Mesenchymal stem cell (in vitro differentiated cells and primary cell): ENCODE results near the gene GRIP1.

Experiments used
- DNase-seq: peaks from one replicate; pipeline ENCODE4 v3.0.0-alpha.2; 2013
- H2AFZ ChIP-seq: one replicate; pipeline ENCODE4 v1.6.1; 2013; ENCODE audit warnings: low read depth, mild to moderate bottlenecking, control low read depth, inconsistent platforms, low read length, moderate library complexity
- H2AK5ac ChIP-seq: 2 replicates; pipeline ENCODE4 v1.6.1; 2013; ENCODE audit warnings: low read length, moderate library complexity, mild to moderate bottlenecking, inconsistent platforms; ENCODE audit not compliant: severe bottlenecking
- H2BK120ac ChIP-seq: one replicate; pipeline ENCODE4 v1.6.1; 2013; ENCODE audit warnings: low read depth, mild to moderate bottlenecking, inconsistent platforms, low read length, moderate library complexity
- H2BK12ac ChIP-seq, 2 experiments: one replicate each; pipeline ENCODE4 v1.6.1; 2013; ENCODE audit warnings: inconsistent platforms in 2 of 2, low read length in 2 of 2, mild to moderate bottlenecking in 2 of 2, moderate library complexity in 2 of 2, control low read depth in 1 of 2
- H2BK15ac ChIP-seq: one replicate; pipeline ENCODE4 v1.6.1; 2013; ENCODE audit warnings: mild to moderate bottlenecking, low read depth, inconsistent platforms; ENCODE audit not compliant: poor library complexity, severe bottlenecking
- H2BK5ac ChIP-seq: 2 replicates; pipeline ENCODE4 v1.6.1; 2013; ENCODE audit warnings: low read depth, mild to moderate bottlenecking, low read length, control low read depth, inconsistent platforms; ENCODE audit not compliant: poor library complexity, severe bottlenecking
- H3K14ac ChIP-seq, 2 experiments: one replicate each; pipeline ENCODE4 v1.6.1; 2013; ENCODE audit warnings: inconsistent platforms in 2 of 2, low read length in 2 of 2, control low read depth in 1 of 2, mild to moderate bottlenecking in 1 of 2, moderate library complexity in 1 of 2
- H3K18ac ChIP-seq, 2 experiments: one replicate each; pipeline ENCODE4 v1.6.1; 2013; ENCODE audit warnings: inconsistent platforms in 2 of 2, low read length in 2 of 2, control low read depth in 1 of 2, low read depth in 1 of 2, mild to moderate bottlenecking in 1 of 2
- H3K23ac ChIP-seq, 2 experiments: one replicate each; pipeline ENCODE4 v1.6.1; 2013; ENCODE audit warnings: inconsistent platforms in 2 of 2, low read length in 2 of 2, mild to moderate bottlenecking in 2 of 2, moderate library complexity in 2 of 2, control low read depth in 1 of 2
- H3K27ac ChIP-seq: 2 replicates; pipeline ENCODE4 v1.5.1; 2013; ENCODE audit warnings: mild to moderate bottlenecking, moderate library complexity, low read length, control low read depth, inconsistent platforms; ENCODE audit not compliant: poor library complexity, severe bottlenecking
- H3K27me3 ChIP-seq, 2 experiments: 2 replicates each; pipeline versions ENCODE4 v1.6.1 to v1.7.0; 2013; ENCODE audit warnings: low read length in 2 of 2, mild to moderate bottlenecking in 2 of 2, moderate library complexity in 2 of 2, control low read depth in 1 of 2, inconsistent platforms in 1 of 2; ENCODE audit not compliant: control insufficient read depth in 1 of 2, insufficient read depth in 1 of 2
- H3K36me3 ChIP-seq, 2 experiments: 2 replicates each; pipeline versions ENCODE4 v1.6.1 to v1.7.0; 2013; ENCODE audit warnings: low read length in 2 of 2, control low read depth in 1 of 2, inconsistent platforms in 1 of 2, low read depth in 1 of 2, mild to moderate bottlenecking in 1 of 2; ENCODE audit not compliant: insufficient read depth in 2 of 2, control insufficient read depth in 1 of 2
- H3K4ac ChIP-seq, 2 experiments: one replicate each; pipeline ENCODE4 v1.6.1; 2013; ENCODE audit warnings: inconsistent platforms in 2 of 2, low read length in 2 of 2, mild to moderate bottlenecking in 2 of 2, moderate library complexity in 2 of 2, control low read depth in 1 of 2, low read depth in 1 of 2
- H3K4me1 ChIP-seq: 2 replicates; pipeline ENCODE4 v1.6.1; 2013; ENCODE audit warnings: low read depth, low read length, control low read depth; ENCODE audit not compliant: control insufficient read depth, insufficient read depth
- H3K4me2 ChIP-seq: 2 replicates; pipeline ENCODE4 v1.6.1; 2013; ENCODE audit warnings: low read length, mild to moderate bottlenecking, inconsistent platforms; ENCODE audit not compliant: poor library complexity, severe bottlenecking
- H3K4me3 ChIP-seq, 2 experiments: 2 replicates each; pipeline versions ENCODE4 v1.5.1 to v1.7.0; 2013; ENCODE audit warnings: low read length in 2 of 2, mild to moderate bottlenecking in 2 of 2, control low read depth in 1 of 2, low read depth in 1 of 2; ENCODE audit not compliant: insufficient read depth in 1 of 2
- H3K79me1 ChIP-seq: replicated peaks from 2 replicates; pipeline ENCODE4 v1.6.1; 2013; ENCODE audit warnings: mild to moderate bottlenecking, control low read depth, low read length, inconsistent platforms; ENCODE audit not compliant: poor library complexity, severe bottlenecking
- H3K9ac ChIP-seq: 2 replicates; pipeline ENCODE4 v1.7.0; 2013; ENCODE audit warnings: mild to moderate bottlenecking, low read length, moderate library complexity
- H3K9me3 ChIP-seq: 2 replicates; pipeline ENCODE4 v1.7.0; 2013; ENCODE audit warnings: mild to moderate bottlenecking, low read length; ENCODE audit not compliant: control insufficient read depth
- H4K8ac ChIP-seq: one replicate; pipeline ENCODE4 v1.6.1; 2013; ENCODE audit warnings: inconsistent platforms, mild to moderate bottlenecking, low read length, moderate library complexity
- H4K91ac ChIP-seq: one replicate; pipeline ENCODE4 v1.6.1; 2013; ENCODE audit warnings: mild to moderate bottlenecking, low read length, inconsistent platforms
- WGBS: methylation state at CpG from one replicate; pipeline ENCODE4 v1.1.7; 2013; ENCODE audit warnings: mixed read lengths; 5-methylcytosine and 5-hydroxymethylcytosine counted together

The GRIP1 gene

GRCh38 chr12:66516133-66516532, 162.7 kb downstream of the GRIP1 start:
- H2BK12ac ChIP-seq: no peak overlapping the region
- H3K79me1 ChIP-seq: no peaks in the 10 kb centered on the region
- no peak overlapping the region for H3K18ac ChIP-seq
- H2BK120ac ChIP-seq: no peak overlapping the region
- H3K23ac ChIP-seq: no peak overlapping the region
- H2BK5ac ChIP-seq: no peak overlapping the region
- DNase-seq: peak; percentile 2
- no peak overlapping the region for H2AFZ ChIP-seq
- H3K27me3 ChIP-seq: no peaks in the 10 kb centered on the region
- no peak overlapping the region for H4K8ac ChIP-seq
- H2BK15ac ChIP-seq: no peak overlapping the region
- WGBS: 53% methylated on average over 2 of the region's 2 CpGs
- no peaks in the 10 kb centered on the region for H3K36me3 ChIP-seq
- H4K91ac ChIP-seq: no peak overlapping the region
- H3K4ac ChIP-seq: no peak overlapping the region
- no peak overlapping the region for H2AK5ac ChIP-seq
- no peak overlapping the region for H3K4me3 ChIP-seq
- H3K27ac ChIP-seq: no peak overlapping the region
- H3K9me3 ChIP-seq: no peaks in the 10 kb centered on the region
- no peak overlapping the region for H3K14ac ChIP-seq
- H3K4me2 ChIP-seq: no peak overlapping the region
- no peak overlapping the region for H3K9ac ChIP-seq
- peaks cover 3% of the 10 kb centered on the region for H3K4me1 ChIP-seq

- Histone ChIP-seq H2BK5ac (no peak overlapping the region), H4K91ac (no peak overlapping the region), H4K8ac (no peak overlapping the region), H3K4me2 (no peak overlapping the region), H3K9me3 (no peaks in the 10 kb centered on the region), H3K9ac (no peak overlapping the region), H3K27ac (no peak overlapping the region), H2BK12ac (no peak overlapping the region), H3K18ac (no peak overlapping the region), H2AFZ (no peak overlapping the region), H3K27me3 (no peaks in the 10 kb centered on the region), H3K14ac (no peak overlapping the region), H3K79me1 (no peaks in the 10 kb centered on the region), H2AK5ac (no peak overlapping the region), H2BK15ac (no peak overlapping the region), H3K23ac (no peak overlapping the region), H3K4me1 (peaks cover 3% of the 10 kb centered on the region), H3K4me3 (no peak overlapping the region), H2BK120ac (no peak overlapping the region), H3K4ac (no peak overlapping the region), H3K36me3 (no peaks in the 10 kb centered on the region)
- WGBS: 44% methylated on average over 1 of the region's 2 CpGs
- peak; percentile 21 for DNase-seq
These were observed 164.3 kb downstream of the GRIP1 start for GRCh38 chr12:66514581-66514980.

DNA sequence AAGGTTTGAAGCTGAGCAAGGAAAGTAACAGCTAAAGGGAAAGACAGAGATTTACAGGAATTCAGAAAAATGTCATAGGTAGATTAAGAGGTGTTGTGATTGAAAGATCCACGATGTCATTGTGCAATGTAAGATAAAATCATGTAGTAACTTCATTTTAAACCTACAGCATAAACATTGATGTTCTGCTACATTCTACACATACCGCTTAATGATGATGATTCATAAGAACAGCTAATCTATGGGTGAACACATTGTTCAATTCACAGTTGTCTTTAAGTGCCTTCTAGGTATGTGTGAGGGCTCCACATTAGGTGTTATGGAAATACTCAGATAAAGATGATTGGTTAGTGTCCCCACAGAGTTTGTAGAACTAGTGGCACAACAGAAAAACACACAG, 170.9 kb downstream of the GRIP1 start:
- Histone ChIP-seq H3K4ac (no peak overlapping the region), H3K4me3 (no peak overlapping the region)
- WGBS: no CpG with 5 or more reads among the region's 2 CpGs

DNA sequence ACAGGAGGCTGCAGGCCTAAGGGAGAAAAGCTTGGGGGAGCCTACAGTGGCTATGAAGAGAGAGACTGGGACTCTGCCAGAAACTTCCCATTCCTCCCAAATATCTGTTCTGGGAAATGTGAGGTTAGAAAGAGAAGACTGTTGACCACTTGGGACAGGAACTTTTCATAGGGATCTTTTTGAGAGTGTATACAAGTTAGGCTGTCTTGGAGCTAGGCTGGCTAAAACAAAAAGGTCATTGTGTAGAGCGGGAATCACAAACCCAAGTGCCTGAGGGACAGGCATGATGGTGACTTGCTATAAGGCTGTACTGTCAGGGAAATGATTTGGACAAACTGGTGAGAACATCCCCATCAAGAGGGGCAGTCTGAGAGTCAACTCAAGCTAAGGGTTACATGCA, 175.1 kb downstream of the GRIP1 start:
- DNase-seq: no peak
- no peak overlapping the region for H2BK5ac ChIP-seq
- no peak overlapping the region for H2AK5ac ChIP-seq
- 97% methylated on average over 1 of the region's 1 CpG for WGBS
- no peak overlapping the region for H4K8ac ChIP-seq
- no peak overlapping the region for H2BK15ac ChIP-seq
- H3K9me3 ChIP-seq: no peaks in the 10 kb centered on the region
- no peaks in the 10 kb centered on the region for H3K79me1 ChIP-seq
- H3K23ac ChIP-seq: no peak overlapping the region
- no peaks in the 10 kb centered on the region for H3K36me3 ChIP-seq
- H3K18ac ChIP-seq: no peak overlapping the region
- H3K4ac ChIP-seq: no peak overlapping the region
- H3K14ac ChIP-seq: no peak overlapping the region
- H2BK120ac ChIP-seq: no peak overlapping the region
- no peaks in the 10 kb centered on the region for H3K27me3 ChIP-seq
- H4K91ac ChIP-seq: no peak overlapping the region
- no peak overlapping the region for H3K4me2 ChIP-seq
- H2AFZ ChIP-seq: no peak overlapping the region
- H3K4me1 ChIP-seq: no peaks in the 10 kb centered on the region
- no peak overlapping the region for H3K9ac ChIP-seq
- no peak overlapping the region for H3K4me3 ChIP-seq
- H3K27ac ChIP-seq: no peak overlapping the region
- H2BK12ac ChIP-seq: no peak overlapping the region

More for the DNA sequence above, 170.9 kb downstream of the GRIP1 start:
- no peak overlapping the region for H2AFZ ChIP-seq
- no peak overlapping the region for H2AK5ac ChIP-seq
- H2BK120ac ChIP-seq: no peak overlapping the region
- no peaks in the 10 kb centered on the region for H3K4me1 ChIP-seq
- H3K36me3 ChIP-seq: no peaks in the 10 kb centered on the region
- no peak overlapping the region for H2BK15ac ChIP-seq
- DNase-seq: no peak
- H4K91ac ChIP-seq: no peak overlapping the region
- H4K8ac ChIP-seq: no peak overlapping the region
- no peak overlapping the region for H2BK12ac ChIP-seq
- no peaks in the 10 kb centered on the region for H3K9me3 ChIP-seq
- H3K23ac ChIP-seq: no peak overlapping the region
- no peak overlapping the region for H3K9ac ChIP-seq
- no peak overlapping the region for H3K14ac ChIP-seq
- no peaks in the 10 kb centered on the region for H3K27me3 ChIP-seq
- no peaks in the 10 kb centered on the region for H3K79me1 ChIP-seq
- H3K18ac ChIP-seq: no peak overlapping the region
- no peak overlapping the region for H3K4me2 ChIP-seq
- no peak overlapping the region for H3K27ac ChIP-seq
- H2BK5ac ChIP-seq: no peak overlapping the region
